Mucosa of descending colon (tissue), 3 donors: ENCODE measurements around the gene DAP3. TPM values are rescaled to one million over a fixed set of nuclear protein-coding genes. Genes with fewer than 3 reads are reported as not detected.
"Not testable (repeated sequence)": the region's sequence is repeated elsewhere in the genome, so short reads cannot be mapped to it uniquely, and the experiment has no call there.

Experiments
- ATAC-seq: fragments of 200-7000 bp; cut with Tn5 transposase; one replicate; pipeline ENCODE4 v1.9.1; 2020; ENCODE audit warnings: mild to moderate bottlenecking, moderate library complexity
- DNase-seq, 3 donors: peaks; one replicate each; pipeline ENCODE4 v3.0.0-alpha.2; 2020
- H3K36me3 ChIP-seq: fragments of 200-600 bp; one replicate; pipeline ENCODE4 v1.8.0; 2021; ENCODE audit warnings: low read depth, mild to moderate bottlenecking
- H3K4me1 ChIP-seq: fragments of 200-600 bp; one replicate; pipeline ENCODE4 v1.8.0; 2021; ENCODE audit warnings: low read depth, mild to moderate bottlenecking
- H3K4me3 ChIP-seq: fragments of 200-600 bp; one replicate; pipeline ENCODE4 v1.8.0; 2021; ENCODE audit warnings: mild to moderate bottlenecking
- H3K9me3 ChIP-seq: fragments of 200-600 bp; one replicate; pipeline ENCODE4 v1.8.0; 2021; ENCODE audit warnings: mild to moderate bottlenecking
- intact Hi-C, 2 donors: fragments of 100-400 bp; cut with DNase I in 1 of 2; cut with micrococcal nuclease in 1 of 2; formaldehyde crosslinking; loops; one replicate each; pipeline versions ENCODE4 v1.11.0 to v1.11.1; 2022; cut with DNase I, micrococcal nuclease
- total RNA-seq, 3 donors: library from RNA; stranded (reverse); fragmentation: NEBNext Ultra II Directional in 2 of 3; extraction: Animal tissue kit (Norgen Biotek cat#: 25700) in 2 of 3; gene quantifications; one replicate each; pipeline versions ENCODE4 v1.2.1 to v1.2.4, GENCODE V29; 2021 to 2023
- TF ChIP-seq, protein P1 (sequence below): fragments of 200-600 bp; IDR thresholded peaks from one replicate; pipeline ENCODE4 v1.8.0; 2022; ENCODE audit warnings: antibody characterized with exemption, mild to moderate bottlenecking
- donor health status: DM: no; HTN: no; CAD: no; lungs with moderate emphysema.
- donor health status: DM: no; HTN: no; CAD: no.
- donor health status: DM: no; HTN: yes; CAD: no.

DAP3 gene
- total RNA-seq, 3 donors from 2014 or later = 75.8 to 91.4 (median 87.1) TPM

DNA sequence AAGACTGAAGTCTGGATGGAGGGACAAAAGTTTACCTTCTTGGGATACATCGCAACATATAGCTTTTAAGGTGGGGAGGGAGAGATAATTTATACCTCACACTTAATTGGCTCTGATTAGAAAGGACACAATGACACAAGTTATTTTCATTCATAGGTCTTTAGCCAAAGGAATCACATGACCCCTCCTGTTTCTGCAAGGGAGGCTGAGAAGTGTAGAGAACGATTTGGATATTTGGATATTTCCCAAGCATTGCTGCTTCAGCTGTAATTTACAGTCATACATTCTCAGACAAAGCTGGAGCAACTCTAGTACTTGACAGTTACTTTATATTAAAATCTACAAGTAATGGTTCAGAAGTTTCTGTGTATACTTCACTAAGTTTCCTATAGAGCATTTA, 24.2 kb downstream of the DAP3 start:
- ATAC-seq = no peak

DNA sequence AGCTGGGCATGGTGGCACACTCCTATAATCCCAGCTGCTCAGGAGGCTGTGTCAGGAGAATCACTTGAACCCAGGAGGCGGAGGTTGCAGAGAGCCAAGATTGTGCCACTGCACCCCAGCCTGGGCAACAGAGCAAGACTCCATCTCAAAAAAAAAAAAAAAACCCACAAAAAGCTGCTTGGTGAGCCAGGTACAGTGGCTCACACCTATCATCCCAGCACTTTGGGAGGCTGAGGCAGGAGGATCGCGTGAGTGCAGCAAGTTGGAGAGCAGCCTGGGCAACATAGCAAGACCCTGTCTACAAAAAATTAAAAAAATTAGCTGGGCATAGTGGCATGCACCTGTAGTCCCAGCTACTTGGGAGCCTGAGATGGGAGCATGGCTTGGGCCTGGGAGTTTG, 26.2 kb downstream of the DAP3 start:
- H3K36me3 ChIP-seq = not testable (repeated sequence)

More for the DNA sequence above, 24.2 kb downstream of the DAP3 start:
- Histone ChIP-seq H3K36me3 (no peaks in the 10 kb centered on the region), H3K4me3 (no peak overlapping the region), H3K9me3 (no peaks in the 10 kb centered on the region), H3K4me1 (peaks cover 3% of the 10 kb centered on the region)
- TF ChIP-seq, protein P1, sequence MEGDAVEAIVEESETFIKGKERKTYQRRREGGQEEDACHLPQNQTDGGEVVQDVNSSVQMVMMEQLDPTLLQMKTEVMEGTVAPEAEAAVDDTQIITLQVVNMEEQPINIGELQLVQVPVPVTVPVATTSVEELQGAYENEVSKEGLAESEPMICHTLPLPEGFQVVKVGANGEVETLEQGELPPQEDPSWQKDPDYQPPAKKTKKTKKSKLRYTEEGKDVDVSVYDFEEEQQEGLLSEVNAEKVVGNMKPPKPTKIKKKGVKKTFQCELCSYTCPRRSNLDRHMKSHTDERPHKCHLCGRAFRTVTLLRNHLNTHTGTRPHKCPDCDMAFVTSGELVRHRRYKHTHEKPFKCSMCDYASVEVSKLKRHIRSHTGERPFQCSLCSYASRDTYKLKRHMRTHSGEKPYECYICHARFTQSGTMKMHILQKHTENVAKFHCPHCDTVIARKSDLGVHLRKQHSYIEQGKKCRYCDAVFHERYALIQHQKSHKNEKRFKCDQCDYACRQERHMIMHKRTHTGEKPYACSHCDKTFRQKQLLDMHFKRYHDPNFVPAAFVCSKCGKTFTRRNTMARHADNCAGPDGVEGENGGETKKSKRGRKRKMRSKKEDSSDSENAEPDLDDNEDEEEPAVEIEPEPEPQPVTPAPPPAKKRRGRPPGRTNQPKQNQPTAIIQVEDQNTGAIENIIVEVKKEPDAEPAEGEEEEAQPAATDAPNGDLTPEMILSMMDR = no peak
- no peak for DNase-seq
- intact Hi-C loops = no loop called here

DNA sequence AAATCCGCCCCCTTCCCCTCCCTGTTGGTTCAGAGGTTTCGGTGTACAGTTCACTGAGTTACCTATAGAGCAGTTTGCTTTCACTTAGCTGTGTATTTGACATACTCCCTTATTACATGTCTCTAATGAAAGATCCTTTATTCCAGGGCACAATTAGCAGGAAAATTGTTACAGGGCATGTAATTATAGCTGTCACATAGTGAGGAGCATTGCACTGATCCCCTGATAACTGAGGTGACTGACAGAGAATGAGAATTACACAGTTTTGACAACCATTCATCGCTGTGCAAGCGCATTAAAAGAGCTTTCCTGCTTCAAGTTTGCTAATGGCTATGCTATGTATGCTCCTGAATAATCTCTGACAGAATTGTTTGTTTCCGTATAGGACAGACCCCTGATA, 26.9 kb downstream of the DAP3 start:
- intact Hi-C loops = no loop called here
- no peaks in the 10 kb centered on the region for H3K9me3 ChIP-seq
- H3K36me3 ChIP-seq = no peaks in the 10 kb centered on the region
- TF ChIP-seq, protein P1 = no peak
- DNase-seq = no peak
- no peak for ATAC-seq
- H3K4me1 ChIP-seq = peaks cover 3% of the 10 kb centered on the region
- H3K4me3 ChIP-seq = no peak overlapping the region

More for the DNA sequence above, 26.2 kb downstream of the DAP3 start:
- ATAC-seq, DNase-seq, H3K9me3 ChIP-seq, H3K4me3 ChIP-seq, H3K4me1 ChIP-seq, intact Hi-C loops: not testable (repeated sequence)

DNA sequence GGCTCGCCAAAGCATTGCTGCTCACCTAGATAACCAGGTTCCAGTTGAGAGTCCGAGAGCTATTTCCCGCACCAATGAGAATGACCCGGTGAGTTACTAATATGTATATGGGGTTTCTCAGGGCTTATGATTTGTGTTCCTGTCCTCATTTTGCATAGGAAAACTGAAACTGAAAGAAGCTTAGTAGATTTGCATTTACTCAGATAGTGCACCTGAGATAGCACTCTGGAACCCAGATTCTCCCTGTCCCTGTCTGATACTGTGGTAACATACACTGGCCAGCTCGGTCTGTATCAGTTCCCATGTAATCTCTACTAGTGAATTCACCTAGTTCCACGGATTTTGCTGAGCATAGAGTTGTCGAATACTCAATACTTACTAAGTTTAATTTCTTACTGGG, 28.1 kb downstream of the DAP3 start:
- ATAC-seq = peak; percentile 64
- TF ChIP-seq, protein P1 = no peak

DNA sequence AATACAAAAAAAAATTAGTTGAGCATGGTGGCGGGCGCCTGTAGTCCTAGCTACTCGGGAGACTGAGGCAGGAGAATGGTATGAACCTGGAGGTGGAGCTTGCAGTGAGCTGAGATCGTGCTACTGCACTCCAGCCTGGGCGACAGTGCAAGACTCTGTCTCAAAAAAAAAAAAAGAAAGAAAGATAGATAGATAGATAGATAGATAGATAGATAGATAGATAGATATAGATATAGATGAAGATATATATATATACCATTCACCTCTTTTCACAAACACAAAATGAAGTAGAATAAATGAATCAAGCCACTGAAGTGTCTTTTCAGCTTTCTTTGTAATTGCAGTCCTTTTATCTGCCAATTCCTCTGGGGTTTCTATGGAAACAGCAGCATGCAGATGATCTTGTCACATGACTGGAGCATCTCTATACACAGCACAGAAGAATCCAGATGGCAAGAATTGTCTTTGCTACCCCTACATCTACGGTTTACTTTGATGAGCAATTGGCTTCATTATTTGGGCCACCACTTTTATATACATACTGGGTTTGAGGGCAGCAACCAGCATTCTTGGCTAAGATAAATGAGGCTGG, 29.7 kb downstream of the DAP3 start:
- H3K4me1 ChIP-seq, DNase-seq, intact Hi-C loops, H3K9me3 ChIP-seq, H3K4me3 ChIP-seq, ATAC-seq, H3K36me3 ChIP-seq: not testable (repeated sequence)

More for the DNA sequence above, 28.1 kb downstream of the DAP3 start:
- H3K4me3 ChIP-seq = no peak overlapping the region
- intact Hi-C loops = no loop called here
- no peaks in the 10 kb centered on the region for H3K36me3 ChIP-seq
- peaks cover 3% of the 10 kb centered on the region for H3K4me1 ChIP-seq
- DNase-seq = peak in 1 of 3 donors; percentile 11
- H3K9me3 ChIP-seq = no peaks in the 10 kb centered on the region

DNA sequence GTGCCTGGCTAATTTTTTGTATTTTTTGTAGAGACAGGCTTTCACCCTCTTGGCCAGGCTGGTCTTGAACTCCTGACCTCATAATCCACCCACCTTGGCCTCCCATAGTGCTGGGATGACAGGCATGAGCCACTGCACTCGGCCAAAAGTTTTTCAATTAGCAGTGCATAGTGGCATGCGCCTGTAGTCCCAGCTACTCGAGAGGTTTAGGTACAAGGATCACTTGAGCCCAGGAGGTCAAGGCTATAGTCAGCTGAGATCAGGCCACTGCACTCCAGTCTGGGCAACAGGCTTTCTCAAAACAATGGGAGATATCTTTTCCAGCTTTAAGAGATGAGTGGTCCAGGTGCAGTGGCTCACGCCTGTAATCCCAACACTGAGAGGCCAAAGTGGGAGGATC, 30.8 kb downstream of the DAP3 start:
- ATAC-seq (no peak), DNase-seq (no peak)
- peaks cover 3% of the 10 kb centered on the region for H3K4me1 ChIP-seq
- H3K9me3 ChIP-seq = no peaks in the 10 kb centered on the region
- intact Hi-C loops = no loop called here
- H3K36me3 ChIP-seq = no peaks in the 10 kb centered on the region
- TF ChIP-seq, protein P1 = no peak
- H3K4me3 ChIP-seq = no peak overlapping the region

DNA sequence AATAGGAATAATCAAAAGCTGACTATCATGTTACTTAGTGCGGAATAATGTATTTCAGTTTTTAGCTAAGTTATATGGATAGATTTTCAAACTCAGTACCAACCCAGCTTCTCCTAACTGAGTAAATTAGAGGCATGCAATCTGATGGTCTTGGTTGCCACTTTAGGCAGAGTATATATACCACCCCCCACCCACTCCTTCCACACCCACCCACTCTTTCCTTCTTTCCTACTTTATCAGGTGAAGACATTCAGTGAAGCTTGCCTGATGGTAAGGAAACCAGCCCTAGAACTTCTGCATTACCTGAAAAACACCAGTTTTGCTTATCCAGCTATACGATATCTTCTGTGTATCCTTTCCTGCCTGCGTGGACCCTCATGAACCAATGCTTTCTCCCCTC, 36.3 kb downstream of the DAP3 start:
- Histone ChIP-seq H3K4me1 (no peaks in the 10 kb centered on the region), H3K36me3 (no peaks in the 10 kb centered on the region), H3K4me3 (no peak overlapping the region), H3K9me3 (no peaks in the 10 kb centered on the region)
- DNase-seq (no peak), ATAC-seq (no peak)
- intact Hi-C loops = no loop called here
- TF ChIP-seq, protein P1 = no peak
